ENCODE results near the gene KLHL3.

Gene KLHL3

GRCh38 chr5:137760294-137760693 lies 24.4 kb upstream of the KLHL3 start:
- no peak for TF ChIP-seq ZFX (IDR thresholded peaks at IDR 0.05; ENCODE audit: borderline replicate concordance)
- no peak for TF ChIP-seq CTCF (IDR thresholded peaks at IDR 0.05)
- H3K27ac ChIP-seq, result no peak overlapping the region; the same call in 1 of the 2 replicates

- H3K27ac ChIP-seq, result no peak overlapping the region
- TF ChIP-seq ZFX (IDR thresholded peaks at IDR 0.05; ENCODE audit: borderline replicate concordance) (no peak), CTCF (IDR thresholded peaks at IDR 0.05) (no peak)
Measured at GRCh38 chr5:137758715-137759306, 22.9 kb upstream of the KLHL3 start.

GRCh38 chr5:137758121-137758520 lies 22.2 kb upstream of the KLHL3 start:
- TF ChIP-seq ZFX (IDR thresholded peaks at IDR 0.05; ENCODE audit: borderline replicate concordance) (no peak), CTCF (IDR thresholded peaks at IDR 0.05) (no peak)
- no peak overlapping the region for H3K27ac ChIP-seq

GRCh38 chr5:137757634-137758033 lies 21.7 kb upstream of the KLHL3 start:
- TF ChIP-seq ZFX (IDR thresholded peaks at IDR 0.05; ENCODE audit: borderline replicate concordance) (no peak), CTCF (IDR thresholded peaks at IDR 0.05) (no peak)
- H3K27ac ChIP-seq, result no peak overlapping the region

- no peak for TF ChIP-seq CTCF (IDR thresholded peaks at IDR 0.05)
- TF ChIP-seq ZFX (IDR thresholded peaks at IDR 0.05; ENCODE audit: borderline replicate concordance), result no peak
- H3K27ac ChIP-seq, result peak overlapping the region; percentile 98
Measured at GRCh38 chr5:137754961-137755762, 19.3 kb upstream of the KLHL3 start.

GRCh38 chr5:137754188-137754960 lies 18.5 kb upstream of the KLHL3 start, which contains the start of gene HNRNPA0:
Gene HNRNPA0, minus strand, starts transcription at chr5:137754363. Its CDS starts 297 bp downstream, at chr5:137754066.
- no peak for TF ChIP-seq CTCF (IDR thresholded peaks at IDR 0.05)
- TF ChIP-seq ZFX (IDR thresholded peaks at IDR 0.05; ENCODE audit: borderline replicate concordance), result no peak

More at GRCh38 chr5:137754188-137754960, 18.5 kb upstream of the KLHL3 start, which contains the start of gene HNRNPA0:
- peak within 1 kb of the TSS; percentile 98 for H3K27ac ChIP-seq

Data from 22Rv1 (cell line).